NB4 (cell line): ENCODE data around the gene BPGM.

ENCODE experiments used
- CTCF ChIP-seq: IDR thresholded peaks from one replicate; pipeline ENCODE4 v1.5.1; 2012; ENCODE audit warnings: low read depth, low read length
- MYC ChIP-seq: IDR thresholded peaks from 2 replicates; pipeline ENCODE4 v1.6.1; 2011; ENCODE audit warnings: low read depth, low read length
- POLR2A ChIP-seq: IDR thresholded peaks from 2 replicates; pipeline ENCODE4 v1.6.1; 2011; ENCODE audit warnings: mild to moderate bottlenecking; ENCODE audit not compliant: insufficient read length; ENCODE audit errors: extremely low read depth
- TF ChIP-seq, protein P1 (sequence below): IDR thresholded peaks from 2 replicates; pipeline ENCODE4 v1.6.1; 2011; ENCODE audit warnings: low read depth, low read length

DNA sequence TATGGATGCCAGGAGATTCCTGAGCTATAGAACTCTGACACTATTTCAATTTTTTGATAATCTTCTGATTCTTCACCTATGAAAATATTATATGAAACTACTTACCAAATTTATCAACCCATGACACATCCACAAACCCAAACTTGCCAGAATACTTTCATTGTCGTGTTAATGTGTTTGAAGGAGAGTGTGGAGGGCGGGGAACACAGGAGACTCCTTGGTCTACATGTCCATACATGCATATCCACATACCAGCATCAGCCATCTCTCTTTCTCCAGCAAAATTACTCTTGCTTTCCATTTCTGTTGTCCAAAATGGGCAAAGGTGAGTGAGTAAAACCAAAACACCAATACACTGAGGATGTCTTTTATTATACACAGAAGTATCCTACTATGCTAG lies 23.5 kb upstream of the BPGM start:
- TF ChIP-seq CTCF (no peak), POLR2A (no peak), MYC (no peak)
- TF ChIP-seq, protein P1, sequence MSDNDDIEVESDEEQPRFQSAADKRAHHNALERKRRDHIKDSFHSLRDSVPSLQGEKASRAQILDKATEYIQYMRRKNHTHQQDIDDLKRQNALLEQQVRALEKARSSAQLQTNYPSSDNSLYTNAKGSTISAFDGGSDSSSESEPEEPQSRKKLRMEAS, result no peak
